Thyroid gland (tissue), 4 donors: ENCODE results near the gene NOM1.

Experiments used
- POLR2A ChIP-seq, 2 donors: fragments of 450-650 bp; IDR thresholded peaks; one replicate each; pipeline ENCODE4 v1.6.1; 2017; ENCODE audit warnings: antibody characterized with exemption in 2 of 2, mild to moderate bottlenecking in 2 of 2, moderate library complexity in 1 of 2
- TF ChIP-seq, protein P1 (sequence below), 6 experiments: fragments of 200-600 bp in 3 of 6; fragments of 450-650 bp in 3 of 6; sonication (generic) in 3 of 6; IDR thresholded peaks; one replicate each; pipeline ENCODE4 v1.5.1; 2016 to 2019; ENCODE audit warnings: antibody characterized with exemption in 6 of 6, mild to moderate bottlenecking in 2 of 6, inconsistent platforms in 1 of 6, moderate library complexity in 1 of 6

DNA sequence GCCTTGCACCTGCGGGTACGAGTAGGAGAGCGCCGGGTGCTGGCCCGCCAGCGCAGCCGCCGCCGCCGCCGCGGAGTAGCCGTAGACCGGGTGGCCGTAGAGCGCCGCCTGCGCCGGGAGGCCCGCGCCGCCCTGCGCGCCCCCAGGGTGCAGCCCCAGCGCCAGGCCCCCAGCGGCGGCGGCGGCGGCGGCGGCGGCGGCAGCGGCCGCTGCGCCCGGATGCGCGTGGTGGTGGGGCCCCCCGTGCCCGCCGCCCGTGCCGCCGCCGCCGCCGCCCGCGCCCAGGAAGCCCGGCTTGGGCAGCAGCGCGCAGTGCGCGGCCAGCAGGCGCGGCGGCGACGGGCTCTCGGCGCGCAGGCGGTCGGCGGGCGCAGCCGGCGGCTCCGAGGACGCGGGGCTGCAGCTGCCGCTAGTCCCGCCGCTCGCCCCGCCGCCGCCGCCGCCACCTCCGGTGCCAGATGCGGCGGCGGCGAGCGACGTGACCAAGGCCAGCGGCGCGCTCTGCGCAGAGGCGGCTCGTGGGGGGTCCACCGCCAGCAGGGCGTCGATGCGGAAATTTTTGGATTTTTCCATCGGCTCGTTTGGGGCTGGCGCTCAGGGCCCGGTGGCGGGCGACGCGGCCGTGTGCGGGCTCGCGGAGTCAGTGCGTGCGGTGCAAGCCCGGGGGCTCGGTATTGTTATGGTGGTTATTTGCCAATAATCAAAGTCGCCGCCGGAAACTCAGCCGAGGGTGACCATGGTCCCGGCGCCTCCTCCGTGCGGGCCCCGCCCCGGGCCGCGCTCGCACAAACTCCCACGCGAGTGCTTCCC lies 60.5 kb downstream of the NOM1 start:
- TF ChIP-seq, protein P1, sequence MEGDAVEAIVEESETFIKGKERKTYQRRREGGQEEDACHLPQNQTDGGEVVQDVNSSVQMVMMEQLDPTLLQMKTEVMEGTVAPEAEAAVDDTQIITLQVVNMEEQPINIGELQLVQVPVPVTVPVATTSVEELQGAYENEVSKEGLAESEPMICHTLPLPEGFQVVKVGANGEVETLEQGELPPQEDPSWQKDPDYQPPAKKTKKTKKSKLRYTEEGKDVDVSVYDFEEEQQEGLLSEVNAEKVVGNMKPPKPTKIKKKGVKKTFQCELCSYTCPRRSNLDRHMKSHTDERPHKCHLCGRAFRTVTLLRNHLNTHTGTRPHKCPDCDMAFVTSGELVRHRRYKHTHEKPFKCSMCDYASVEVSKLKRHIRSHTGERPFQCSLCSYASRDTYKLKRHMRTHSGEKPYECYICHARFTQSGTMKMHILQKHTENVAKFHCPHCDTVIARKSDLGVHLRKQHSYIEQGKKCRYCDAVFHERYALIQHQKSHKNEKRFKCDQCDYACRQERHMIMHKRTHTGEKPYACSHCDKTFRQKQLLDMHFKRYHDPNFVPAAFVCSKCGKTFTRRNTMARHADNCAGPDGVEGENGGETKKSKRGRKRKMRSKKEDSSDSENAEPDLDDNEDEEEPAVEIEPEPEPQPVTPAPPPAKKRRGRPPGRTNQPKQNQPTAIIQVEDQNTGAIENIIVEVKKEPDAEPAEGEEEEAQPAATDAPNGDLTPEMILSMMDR (IDR thresholded peaks at IDR 0.05): no peak
- no peak for TF ChIP-seq POLR2A (IDR thresholded peaks at IDR 0.05)
